SK-N-SH (cell line): ENCODE results near the gene TMEM89.

ENCODE experiments used
- CHD2 ChIP-seq: fragments of 150-350 bp; IDR thresholded peaks from 2 replicates; pipeline ENCODE4 v1.6.1; 2018; ENCODE audit warnings: low read length; ENCODE audit not compliant: partially characterized antibody
- CTCF ChIP-seq: fragments of 200-600 bp; sonication (generic); IDR thresholded peaks from 2 replicates; pipeline ENCODE4 v1.6.1; 2017; ENCODE audit warnings: antibody characterized with exemption, mild to moderate bottlenecking, moderate library complexity
- EZH2phosphoT487 ChIP-seq: fragments of 200-600 bp; sonication (generic); IDR thresholded peaks from 2 replicates; pipeline ENCODE4 v1.6.1; 2017; ENCODE audit warnings: low read depth, mixed run types, mild to moderate bottlenecking, antibody characterized with exemption, moderate library complexity, borderline replicate concordance
- FOXM1 ChIP-seq: IDR thresholded peaks from 2 replicates; pipeline ENCODE4 v1.4.0; 2012; ENCODE audit warnings: low read depth, mild to moderate bottlenecking
- JUND ChIP-seq: IDR thresholded peaks from 2 replicates; pipeline ENCODE4 v1.4.0; 2012
- MAX ChIP-seq: IDR thresholded peaks from 2 replicates; pipeline ENCODE4 v1.4.0; 2012; ENCODE audit warnings: low read depth
- TAF1 ChIP-seq: IDR thresholded peaks from 2 replicates; pipeline ENCODE4 v1.6.1; 2012; ENCODE audit warnings: low read depth, mild to moderate bottlenecking, low read length, moderate library complexity, borderline replicate concordance

GRCh38 chr3:48614044-48614443 is 7.5 kb downstream of the TMEM89 start:
- TF ChIP-seq CHD2 (no peak), EZH2phosphoT487 (no peak), CTCF (no peak), TAF1 (no peak), MAX (no peak), JUND (no peak), FOXM1 (no peak)
